NCI-H226 (cell line): ENCODE measurements around the gene SLC6A16.

Experiments used
- DNase-seq: peaks from one replicate; pipeline ENCODE4 v3.0.0-alpha.2; 2015

SLC6A16 gene

GRCh38 chr19:49264258-49264657 is 60.7 kb downstream of the SLC6A16 start:
- no peak for DNase-seq

DNA sequence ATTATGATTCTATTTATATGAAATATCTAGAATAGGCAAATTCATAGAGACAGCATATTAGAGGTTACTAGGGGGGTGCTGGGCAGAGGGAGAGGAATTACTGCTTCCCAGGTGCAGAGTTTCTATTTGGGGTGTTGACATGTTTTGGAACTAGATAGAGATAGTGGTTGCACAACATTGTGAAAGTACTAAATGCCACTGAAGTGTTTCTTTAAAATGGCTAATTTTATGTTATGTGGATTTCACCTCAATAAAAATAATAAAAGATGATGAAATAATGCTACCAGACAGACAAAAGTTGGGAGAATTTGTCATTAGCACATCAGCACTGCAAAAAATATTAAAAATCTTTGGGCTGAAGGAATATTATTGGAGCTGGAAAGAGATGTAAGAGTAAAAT is 63.4 kb downstream of the SLC6A16 start:
- DNase-seq = no peak

- no peak for DNase-seq
These were observed 68.3 kb downstream of the SLC6A16 start for GRCh38 chr19:49256691-49257090.

DNA sequence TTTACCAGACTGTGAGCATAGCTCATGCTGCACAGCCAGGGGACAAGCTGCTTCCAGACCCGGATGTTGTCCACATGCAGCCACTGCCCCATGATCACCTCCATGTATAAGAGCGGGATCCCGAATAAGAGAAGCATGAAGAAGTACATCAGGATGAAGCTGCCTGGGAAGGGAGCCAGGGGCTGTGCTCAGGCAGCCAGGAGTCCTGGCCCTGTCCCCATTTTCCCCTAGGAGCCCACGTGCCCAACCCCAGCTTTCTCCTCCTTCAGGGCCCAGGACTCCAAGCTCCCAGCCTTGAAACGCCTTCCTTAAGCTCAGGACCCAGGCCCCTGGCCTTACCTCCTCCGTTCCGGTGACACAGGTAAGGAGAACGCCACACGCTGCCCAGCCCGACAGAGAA is 69.3 kb downstream of the SLC6A16 start:
- DNase-seq = no peak

DNA sequence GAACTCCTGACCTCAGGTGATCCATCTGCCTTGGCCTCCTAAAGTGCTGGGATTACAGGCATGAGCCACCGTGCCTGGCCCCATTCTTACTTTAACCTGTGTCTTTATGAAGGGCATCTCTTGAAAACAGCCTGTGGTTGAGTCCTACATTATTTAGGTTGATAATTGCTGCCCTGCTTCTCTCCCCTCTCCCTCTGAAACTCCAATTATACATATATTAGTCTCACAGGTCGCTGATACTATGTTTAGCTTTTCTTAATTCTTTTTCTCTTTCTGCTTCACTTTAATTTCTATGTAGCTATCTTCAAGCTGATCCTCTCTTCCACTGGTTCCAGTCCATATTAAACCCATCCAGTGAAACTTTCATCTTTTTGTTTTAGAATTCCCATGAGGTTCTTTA is 75.1 kb downstream of the SLC6A16 start:
- DNase-seq = no peak

DNA sequence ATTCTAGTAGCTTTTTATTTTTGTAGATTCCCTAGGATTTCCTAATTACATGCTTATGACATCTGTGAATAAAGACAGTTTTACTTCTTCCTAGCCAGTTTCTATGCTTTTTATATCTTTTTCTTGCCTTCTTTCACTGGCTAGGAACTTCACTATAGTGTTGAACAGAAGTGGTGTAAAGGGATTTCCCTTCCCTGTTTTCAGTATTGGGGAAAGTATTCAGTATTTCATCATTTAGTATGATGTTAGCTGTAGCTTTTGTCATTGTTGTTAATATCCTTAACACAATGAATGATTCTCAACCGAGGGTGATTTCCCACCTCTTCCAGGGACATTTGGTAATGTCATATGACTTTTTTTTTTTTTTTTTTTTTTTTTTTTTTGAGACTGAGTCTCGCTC is 77.3 kb downstream of the SLC6A16 start:
- DNase-seq = no peak

GRCh38 chr19:49244256-49244655 is 80.7 kb downstream of the SLC6A16 start:
- DNase-seq = no peak

DNA sequence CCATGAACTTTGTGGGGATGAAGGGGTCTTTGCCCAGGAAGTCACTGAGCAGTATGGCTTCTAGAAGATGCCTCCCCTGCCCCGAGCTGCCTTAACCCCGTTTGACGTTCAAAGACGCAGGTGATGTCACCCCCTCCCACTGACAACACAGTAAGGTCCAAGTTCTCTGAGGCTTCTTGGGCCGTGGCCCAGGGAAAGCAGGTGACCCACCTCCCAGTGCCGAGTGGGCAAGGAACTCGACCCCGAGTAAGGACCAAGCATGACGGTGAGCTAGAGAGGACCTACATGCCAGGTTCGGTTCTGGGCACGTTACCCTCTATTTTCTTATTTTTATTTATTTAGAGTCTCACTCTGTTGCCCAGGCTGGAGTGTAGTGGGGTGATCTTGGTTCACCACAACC is 81.3 kb downstream of the SLC6A16 start:
- no peak for DNase-seq

GRCh38 chr19:49243129-49243528 is 81.9 kb downstream of the SLC6A16 start:
- no peak for DNase-seq

- no peak for DNase-seq
These were observed 83.2 kb downstream of the SLC6A16 start for GRCh38 chr19:49241769-49242168.
